Astrocyte (in vitro differentiated cells and primary cell): ENCODE results near the gene RALB.

Source experiments
- EZH2 ChIP-seq: IDR thresholded peaks from 2 replicates; pipeline ENCODE4 v1.6.1; 2012; ENCODE audit warnings: mild to moderate bottlenecking, low read length, inconsistent platforms; ENCODE audit not compliant: insufficient read depth
- TF ChIP-seq, protein P1 (sequence below): IDR thresholded peaks from 2 replicates; pipeline ENCODE4 v1.5.1; 2011; ENCODE audit warnings: low read depth, mild to moderate bottlenecking, inconsistent platforms, low read length, moderate library complexity; ENCODE audit not compliant: insufficient read depth

DNA sequence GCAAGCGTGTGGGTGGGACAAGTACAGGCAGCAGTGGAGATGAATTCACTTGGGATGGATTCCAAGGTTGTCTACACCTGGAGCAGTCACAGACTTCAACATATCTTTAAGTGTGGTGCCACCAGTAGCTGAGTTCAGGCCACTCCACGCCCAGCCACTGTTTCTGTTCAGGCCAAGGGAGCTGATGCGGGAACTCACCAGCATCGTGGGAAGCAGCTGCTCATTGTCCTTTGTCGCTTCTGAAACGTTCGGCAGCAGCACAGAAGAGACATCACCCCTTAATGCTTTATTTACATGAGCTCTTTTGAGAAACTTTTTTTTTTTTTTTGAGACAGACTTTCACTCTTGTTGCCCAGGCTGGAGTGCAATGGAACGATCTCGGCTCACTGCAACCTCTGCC, 73.4 kb downstream of the RALB start:
- no peak for TF ChIP-seq EZH2
- TF ChIP-seq, protein P1, sequence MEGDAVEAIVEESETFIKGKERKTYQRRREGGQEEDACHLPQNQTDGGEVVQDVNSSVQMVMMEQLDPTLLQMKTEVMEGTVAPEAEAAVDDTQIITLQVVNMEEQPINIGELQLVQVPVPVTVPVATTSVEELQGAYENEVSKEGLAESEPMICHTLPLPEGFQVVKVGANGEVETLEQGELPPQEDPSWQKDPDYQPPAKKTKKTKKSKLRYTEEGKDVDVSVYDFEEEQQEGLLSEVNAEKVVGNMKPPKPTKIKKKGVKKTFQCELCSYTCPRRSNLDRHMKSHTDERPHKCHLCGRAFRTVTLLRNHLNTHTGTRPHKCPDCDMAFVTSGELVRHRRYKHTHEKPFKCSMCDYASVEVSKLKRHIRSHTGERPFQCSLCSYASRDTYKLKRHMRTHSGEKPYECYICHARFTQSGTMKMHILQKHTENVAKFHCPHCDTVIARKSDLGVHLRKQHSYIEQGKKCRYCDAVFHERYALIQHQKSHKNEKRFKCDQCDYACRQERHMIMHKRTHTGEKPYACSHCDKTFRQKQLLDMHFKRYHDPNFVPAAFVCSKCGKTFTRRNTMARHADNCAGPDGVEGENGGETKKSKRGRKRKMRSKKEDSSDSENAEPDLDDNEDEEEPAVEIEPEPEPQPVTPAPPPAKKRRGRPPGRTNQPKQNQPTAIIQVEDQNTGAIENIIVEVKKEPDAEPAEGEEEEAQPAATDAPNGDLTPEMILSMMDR, result no peak
